ENCODE measurements around the gene LRP2.

Gene LRP2

DNA sequence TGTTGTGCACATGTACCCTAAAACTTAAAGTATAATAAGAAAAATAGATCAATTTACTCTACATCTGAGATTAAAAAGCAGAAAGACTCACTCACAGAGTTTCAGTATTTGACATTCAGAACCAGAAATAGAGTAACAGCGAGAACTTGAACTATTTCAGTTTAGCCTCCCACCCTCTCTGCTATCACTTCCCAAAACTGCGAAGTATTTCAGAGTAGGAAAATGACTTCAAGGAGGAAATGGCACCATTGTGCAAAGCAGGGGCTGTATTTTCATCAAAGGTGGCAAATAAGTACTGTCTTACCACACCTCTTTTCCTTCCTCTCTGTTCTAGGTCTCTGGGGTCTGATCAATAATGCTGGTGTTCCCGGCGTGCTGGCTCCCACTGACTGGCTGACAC, 279.3 kb downstream of the LRP2 start:
- DNase-seq = no peak

DNA sequence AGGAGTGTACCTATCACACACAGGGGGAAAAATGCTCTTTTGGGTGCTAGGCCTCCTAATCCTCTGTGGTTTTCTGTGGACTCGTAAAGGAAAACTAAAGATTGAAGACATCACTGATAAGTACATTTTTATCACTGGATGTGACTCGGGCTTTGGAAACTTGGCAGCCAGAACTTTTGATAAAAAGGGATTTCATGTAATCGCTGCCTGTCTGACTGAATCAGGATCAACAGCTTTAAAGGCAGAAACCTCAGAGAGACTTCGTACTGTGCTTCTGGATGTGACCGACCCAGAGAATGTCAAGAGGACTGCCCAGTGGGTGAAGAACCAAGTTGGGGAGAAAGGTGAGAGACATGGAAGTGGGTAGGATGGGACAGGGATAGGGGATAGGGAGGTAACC, 280.8 kb downstream of the LRP2 start:
- DNase-seq = no peak

DNA sequence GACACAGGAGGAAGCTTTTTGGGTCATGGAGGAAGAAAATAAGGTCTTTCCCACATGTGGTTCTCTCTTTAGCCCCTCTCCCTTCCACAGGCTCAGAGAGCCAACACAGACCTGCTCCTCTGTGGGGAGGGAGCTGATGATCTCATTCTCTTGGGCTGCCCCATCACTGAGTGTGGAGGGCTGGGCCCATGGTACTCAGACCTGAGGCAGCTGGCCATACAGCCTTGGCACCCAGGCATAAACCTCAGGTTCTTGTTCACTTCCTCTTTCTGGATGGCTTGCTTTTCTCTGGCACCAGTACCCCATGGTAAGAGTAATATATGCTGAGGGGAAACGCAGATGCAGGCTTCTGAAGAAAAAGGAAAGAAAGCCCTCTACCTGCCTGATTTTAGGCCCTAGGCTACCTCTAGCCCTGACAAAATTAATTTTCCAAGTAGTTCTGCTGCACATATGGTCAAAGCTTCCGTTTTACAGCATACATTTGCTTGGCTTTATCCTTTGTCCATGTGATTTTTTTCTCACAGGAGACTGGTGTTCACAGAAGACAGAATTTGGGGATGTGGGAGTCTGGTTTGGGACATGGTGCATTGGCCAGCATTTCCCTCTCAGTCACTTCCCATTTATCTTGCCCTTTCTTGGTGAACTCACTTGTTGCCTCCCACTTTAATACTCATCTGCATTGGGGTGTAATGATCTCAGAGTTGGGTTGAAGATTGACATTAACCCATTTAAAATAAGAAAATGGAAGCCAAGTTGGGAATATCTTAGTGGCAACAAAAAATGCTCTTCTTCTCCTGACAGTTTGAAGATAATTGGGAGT, 281.9 kb downstream of the LRP2 start:
- DNase-seq = no peak

DNA sequence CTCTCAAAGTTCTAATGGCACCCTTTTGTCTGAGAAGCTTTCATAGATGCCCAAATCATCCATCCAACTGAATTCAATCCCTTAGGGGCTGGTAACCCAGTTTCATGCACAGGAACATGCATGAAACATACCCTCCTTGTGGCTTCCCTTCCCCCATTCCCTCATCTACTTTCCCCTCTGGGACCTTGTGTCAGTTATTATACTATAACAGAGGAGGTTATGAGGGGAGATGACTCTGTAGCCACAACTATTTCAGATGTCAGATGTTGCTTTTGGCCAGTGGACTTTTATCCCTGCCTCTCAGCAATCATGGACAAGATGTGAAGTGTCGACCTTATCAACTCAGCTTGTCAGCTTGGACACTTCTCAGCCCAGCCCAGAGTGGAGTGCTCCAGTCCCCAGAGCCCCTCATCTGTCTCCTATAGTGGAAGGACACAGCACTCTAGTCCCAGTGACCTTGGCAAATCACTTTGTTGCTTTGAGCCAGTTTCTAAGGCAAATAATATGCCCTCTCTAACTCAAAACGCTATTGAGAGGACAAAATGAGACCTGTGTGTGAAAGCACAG, 284.6 kb downstream of the LRP2 start:
- DNase-seq = no peak

Data from stimulated activated CD4-positive, alpha-beta T cell treated with anti-CD3 and anti-CD28 coated beads, Interleukin-4, amount 100 ng/mL, for 24 hours (primary cell).